NCI-H2029 treated with DMSO at 0.1 percent for 48 hours (cell line): ENCODE results near the gene PTGER1.
"Not testable (repeated sequence)": the region's sequence is repeated elsewhere in the genome, so short reads cannot be mapped to it uniquely, and the experiment has no call there.

Source experiments
- DNase-seq: peaks from one replicate; lab custom pipeline; 2025; lab: John Stamatoyannopoulos, UW

PTGER1 gene

DNA sequence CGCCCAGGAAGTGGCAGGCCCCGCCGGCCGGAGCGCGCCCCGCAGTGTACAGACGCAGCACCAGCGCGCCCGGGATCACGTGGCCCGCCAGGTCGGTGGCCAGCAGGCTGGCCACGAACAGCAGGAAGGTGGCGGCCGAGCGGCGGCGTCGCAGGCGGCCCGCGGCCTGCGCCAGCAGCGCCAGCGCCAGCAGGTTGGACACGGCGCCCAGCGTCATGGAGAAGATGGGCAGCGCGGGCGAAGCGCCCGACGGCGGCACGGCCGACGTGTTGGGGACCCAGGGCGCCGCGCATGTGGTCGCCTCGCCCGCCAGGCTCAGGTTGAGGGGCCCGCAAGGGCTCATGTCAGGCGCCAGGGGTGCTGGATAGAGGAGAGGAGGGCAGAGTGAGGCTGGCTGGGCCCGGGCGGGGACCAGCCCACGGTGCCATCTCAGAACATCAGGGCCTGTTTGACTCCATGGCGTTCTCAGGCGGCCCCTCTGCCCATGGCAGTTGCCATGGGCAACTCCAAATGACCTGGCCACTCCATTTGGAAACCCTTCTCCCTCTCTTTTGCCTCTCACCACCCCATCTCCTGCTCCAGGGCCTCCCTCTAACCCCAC is 1.1 kb downstream of the PTGER1 start:
- DNase-seq, result no peak

DNA sequence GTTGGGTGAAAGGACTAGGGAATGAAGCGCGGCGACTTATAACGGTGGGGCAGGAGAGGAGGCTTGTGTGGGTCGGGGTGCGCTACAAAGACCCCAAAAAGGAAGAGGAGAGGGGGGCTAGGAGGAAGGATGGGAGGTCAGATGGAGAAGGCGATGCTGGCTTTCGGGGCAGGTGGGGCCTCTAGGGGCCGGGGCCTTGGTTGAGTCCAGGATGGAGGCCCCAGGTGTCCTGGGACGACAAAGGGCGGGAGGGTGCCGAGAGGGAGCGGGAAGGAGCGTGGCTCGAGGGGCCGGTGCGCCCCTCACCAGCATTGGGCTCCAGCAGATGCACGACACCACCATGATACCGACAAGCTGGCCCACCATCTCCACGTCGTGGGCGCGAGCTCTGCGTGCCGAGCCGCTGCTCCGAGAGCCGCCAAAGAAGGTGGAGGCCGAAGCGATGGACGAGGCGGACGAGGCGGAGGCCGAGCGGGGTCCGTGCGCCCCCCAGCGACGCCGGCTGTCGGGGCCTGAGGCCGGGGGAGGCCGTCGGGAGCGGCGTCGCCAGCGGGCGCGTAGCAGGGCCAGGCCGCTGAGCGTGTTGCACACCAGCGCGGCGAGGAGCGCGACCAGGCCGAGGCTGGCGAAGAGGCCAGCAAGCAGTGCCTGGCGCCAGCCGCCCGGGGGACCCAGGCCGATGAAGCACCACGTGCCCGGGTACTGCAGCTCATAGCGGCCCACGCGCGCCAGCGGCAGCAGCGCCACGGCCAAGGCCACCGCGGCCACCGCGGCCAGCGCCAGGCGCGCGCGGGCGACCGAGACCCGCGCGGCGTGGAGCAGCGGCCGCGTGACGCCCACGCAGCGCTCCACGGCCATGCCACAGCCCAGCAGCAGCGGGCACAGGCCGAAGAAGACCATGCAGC is 1.8 kb downstream of the PTGER1 start:
- no peak for DNase-seq

DNA sequence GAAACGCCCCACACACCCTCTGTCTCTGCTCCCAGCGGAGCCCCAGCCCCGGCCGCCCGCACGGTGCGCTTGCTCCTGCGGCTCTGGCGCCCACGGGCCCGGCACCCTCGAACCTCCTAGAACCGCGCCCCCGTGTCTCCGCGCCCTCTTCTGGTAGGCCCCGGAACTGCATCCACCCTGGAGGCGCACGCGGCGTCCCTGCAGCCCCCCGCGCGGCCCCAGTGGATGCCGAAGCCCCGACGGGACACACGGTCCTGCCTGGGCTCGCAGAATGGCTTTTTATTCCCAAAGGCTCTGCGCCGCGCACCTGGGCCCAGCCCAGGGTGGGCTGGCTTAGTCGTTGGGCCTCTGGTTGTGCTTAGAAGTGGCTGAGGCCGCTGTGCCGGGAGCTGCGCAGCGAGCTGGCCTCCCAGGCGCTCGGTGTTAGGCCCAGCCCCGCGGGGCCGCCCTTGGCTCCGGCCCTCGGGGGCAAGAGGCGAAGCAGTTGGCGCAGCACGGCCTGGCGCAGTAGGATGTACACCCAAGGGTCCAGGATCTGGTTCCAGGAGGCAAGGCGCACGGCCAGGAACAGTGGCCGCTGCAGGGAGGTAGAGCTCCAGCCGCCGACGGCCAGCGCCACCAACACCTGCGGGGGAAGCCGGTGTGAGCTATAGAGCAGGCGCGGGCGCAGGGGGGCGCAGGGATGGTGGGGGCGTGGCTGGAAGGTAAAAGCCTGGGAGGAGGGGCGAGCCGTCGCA is 2.8 kb downstream of the PTGER1 start:
- no peak for DNase-seq

DNA sequence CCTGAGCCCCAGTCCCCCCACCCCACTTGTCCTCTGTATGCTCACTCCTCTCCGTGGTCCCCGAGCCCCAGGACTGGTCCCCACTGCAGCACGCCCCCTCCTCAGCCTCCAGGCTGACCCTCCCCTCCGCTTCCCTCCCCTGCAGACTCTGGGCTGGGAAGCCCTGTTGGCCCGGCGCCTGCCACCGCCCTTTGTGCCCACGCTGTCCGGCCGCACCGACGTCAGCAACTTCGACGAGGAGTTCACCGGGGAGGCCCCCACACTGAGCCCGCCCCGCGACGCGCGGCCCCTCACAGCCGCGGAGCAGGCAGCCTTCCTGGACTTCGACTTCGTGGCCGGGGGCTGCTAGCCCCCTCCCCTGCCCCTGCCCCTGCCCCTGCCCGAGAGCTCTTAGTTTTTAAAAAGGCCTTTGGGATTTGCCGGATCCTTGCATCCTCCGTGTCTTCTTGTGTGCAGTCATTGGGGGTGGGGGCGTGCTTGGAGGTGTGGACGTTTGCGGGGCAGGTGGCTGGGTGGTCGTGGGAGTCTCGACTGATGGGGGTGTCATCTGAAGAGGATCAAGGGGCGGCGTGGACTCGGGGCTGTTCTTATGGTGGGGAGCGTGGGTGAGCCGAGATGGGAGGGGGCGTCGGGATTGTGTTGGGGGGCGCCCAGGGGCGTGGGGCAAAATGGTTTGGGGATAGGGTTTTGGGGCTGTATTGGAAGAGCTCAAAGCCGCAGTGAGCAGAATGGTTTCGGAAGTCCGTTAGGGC is 3.5 kb downstream of the PTGER1 start:
- no peak for DNase-seq

DNA sequence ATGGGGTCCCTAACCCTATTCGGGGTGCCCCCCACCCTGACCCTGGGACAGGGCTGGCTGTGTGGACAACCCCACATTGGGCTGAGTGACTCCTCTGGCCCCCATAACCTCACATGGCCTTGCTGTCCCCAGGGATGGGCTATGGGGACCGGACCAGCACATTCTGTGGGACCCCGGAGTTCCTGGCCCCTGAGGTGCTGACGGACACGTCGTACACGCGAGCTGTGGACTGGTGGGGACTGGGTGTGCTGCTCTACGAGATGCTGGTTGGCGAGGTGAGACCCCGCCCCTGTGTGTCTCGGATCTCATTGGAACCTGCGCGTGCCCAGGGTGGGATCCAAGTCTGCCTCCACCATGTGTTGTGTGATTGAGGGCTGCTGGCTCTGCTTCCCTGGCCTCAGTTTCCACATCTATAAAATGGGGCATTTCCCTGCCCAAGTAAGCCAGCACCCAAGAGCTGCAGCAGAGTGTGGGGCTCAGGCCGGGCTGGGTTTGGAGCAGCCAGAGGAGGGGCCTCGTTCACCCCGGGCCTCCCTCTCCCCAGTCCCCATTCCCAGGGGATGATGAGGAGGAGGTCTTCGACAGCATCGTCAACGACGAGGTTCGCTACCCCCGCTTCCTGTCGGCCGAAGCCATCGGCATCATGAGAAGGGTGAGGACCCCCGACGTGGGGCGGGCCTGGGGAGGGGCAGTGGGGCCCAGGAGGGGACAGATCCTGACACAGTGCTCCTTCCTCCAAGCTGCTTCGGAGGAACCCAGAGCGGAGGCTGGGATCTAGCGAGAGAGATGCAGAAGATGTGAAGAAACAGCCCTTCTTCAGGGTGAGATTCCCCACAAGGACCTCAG is 4.9 kb downstream of the PTGER1 start:
- no peak for DNase-seq

DNA sequence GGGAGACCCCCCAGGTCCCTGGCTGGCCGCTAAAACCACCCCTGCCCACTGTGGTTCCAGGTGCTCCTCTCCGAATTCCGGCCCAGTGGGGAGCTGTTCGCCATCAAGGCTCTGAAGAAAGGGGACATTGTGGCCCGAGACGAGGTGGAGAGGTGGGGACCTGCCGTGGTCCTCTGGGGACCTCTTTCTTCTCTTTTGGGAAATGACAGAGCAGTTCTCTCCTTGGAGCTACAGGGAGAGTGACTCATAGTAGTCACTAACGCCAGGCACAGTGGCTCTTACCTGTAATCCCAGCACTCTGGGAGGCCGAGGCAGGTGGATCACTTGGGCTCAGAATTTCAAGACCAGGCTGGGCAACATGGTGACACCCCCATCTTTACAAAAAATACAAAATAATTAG is 7.3 kb downstream of the PTGER1 start:
- no peak for DNase-seq

DNA sequence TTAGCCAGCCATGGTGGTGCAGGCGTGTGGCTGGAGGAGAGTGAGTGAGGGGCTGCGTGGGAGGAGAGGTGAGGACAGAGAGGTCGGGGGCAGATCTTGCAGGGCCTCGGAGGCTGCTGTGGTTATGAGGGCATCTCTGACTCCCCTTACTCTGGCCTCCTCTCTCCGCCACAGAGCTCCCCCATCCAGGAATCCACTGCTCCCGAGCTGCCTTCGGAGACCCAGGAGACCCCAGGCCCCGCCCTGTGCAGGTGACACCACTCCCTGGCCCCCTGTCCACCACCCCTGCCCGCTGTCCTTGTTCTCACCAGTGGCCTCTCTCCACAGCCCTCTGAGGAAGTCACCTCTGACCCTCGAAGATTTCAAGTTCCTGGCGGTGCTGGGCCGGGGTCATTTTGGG is 7.8 kb downstream of the PTGER1 start:
- no peak for DNase-seq

DNA sequence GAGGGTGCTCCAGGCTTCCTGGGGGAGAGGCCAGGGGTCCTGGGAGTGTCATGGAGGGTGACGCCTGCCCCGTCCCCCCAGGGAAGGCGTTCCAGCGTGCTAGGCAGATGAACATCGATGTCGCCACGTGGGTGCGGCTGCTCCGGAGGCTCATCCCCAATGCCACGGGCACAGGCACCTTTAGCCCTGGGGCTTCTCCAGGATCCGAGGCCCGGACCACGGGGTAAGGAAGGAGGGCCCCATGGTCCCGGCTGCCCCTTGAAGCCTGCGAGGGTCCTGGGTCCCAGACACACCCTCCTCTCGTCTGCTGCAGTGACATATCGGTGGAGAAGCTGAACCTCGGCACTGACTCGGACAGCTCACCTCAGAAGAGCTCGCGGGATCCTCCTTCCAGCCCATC is 11.4 kb downstream of the PTGER1 start:
- DNase-seq, result no peak

DNA sequence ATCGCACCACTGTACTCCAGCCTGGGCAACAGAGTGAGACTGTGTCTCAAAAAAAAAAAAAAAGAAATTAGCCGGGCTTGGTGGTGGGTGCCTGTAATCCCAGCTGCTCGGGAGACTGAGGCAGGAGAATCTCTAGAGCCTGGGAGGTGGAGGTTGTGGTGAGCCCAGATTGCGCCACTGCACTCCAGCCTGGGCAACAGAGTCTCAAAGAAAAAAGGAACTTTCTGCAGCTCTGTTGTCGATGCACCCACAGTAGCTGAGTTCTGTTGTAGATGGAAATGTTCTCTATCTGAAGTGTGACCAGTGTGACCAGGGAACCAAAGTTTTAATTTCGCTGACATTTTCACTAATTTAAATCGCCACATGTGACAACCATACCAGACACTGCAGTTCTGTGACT is 12.8 kb downstream of the PTGER1 start:
- not testable (repeated sequence) for DNase-seq

DNA sequence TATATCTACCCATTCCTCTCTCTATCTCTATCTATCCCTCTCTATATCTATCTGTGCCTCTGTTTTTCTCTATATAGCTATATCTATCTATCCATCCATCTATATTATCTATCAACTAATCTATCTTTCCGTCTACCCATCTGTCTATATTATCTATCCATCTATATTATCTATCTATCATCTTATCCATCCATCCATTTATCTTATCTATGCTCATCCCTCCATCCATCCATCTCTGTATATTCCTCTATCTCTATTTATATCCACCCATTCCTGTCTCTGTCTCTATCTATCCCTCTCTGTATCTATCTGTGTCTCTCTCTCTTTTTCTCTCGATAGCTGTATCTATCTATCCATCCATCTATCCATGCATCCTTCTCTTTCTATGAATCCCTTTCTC is 14.2 kb downstream of the PTGER1 start:
- DNase-seq, result no peak

DNA sequence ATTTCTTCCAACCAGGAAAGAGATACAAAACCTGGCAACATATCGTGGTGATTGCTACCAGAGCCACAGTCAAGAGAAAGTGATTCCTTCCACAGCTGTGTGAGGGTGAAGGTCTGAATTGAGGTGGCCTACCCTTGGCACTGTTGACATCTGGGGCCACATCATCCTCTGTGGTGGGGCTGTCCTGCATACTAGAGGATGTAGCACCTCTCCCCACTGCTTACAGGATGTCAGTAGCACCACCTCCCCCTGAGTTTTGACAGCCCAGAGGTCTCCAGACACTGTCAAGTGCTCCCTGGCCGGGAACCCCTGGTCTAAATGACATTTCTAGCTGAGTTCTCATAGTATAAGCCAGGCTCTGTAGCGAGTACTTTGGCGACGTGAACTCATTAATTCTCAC is 15.5 kb downstream of the PTGER1 start:
- DNase-seq, result no peak

DNA sequence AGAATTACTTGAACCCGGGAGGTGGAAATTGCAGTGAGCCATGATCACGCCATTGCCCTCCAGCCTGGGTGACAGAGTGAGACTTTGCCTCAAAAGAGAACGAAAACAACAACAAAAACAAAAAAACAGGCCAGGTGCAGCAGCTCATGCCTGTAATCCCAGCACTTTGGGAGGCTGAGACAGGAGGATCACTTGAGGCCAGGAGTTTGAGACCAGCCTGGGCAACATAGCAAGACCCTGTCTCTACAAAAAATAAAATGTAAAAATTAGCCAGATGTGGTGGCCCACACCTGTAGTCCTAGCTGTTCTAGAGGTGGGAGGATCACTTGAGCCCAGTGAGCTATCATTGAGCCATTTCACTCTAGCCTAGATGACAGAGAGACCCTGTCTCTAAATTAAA is 22.9 kb downstream of the PTGER1 start:
- not testable (repeated sequence) for DNase-seq

DNA sequence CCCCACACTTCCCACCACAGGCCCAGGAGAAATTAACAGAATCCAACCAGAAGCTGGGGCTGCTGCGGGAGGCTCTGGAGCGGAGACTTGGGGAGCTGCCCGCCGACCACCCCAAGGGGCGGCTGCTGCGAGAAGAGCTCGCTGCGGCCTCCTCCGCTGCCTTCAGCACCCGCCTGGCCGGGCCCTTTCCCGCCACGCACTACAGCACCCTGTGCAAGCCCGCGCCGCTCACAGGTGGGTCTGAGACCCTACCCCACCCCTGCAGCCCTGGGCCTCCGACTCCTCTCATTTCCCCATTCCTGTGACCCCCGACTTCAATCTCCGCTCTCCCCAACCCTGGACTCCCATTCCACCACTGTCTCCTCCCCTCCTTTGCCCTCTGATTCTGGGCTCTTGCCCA is 24.3 kb downstream of the PTGER1 start:
- DNase-seq, result no peak

DNA sequence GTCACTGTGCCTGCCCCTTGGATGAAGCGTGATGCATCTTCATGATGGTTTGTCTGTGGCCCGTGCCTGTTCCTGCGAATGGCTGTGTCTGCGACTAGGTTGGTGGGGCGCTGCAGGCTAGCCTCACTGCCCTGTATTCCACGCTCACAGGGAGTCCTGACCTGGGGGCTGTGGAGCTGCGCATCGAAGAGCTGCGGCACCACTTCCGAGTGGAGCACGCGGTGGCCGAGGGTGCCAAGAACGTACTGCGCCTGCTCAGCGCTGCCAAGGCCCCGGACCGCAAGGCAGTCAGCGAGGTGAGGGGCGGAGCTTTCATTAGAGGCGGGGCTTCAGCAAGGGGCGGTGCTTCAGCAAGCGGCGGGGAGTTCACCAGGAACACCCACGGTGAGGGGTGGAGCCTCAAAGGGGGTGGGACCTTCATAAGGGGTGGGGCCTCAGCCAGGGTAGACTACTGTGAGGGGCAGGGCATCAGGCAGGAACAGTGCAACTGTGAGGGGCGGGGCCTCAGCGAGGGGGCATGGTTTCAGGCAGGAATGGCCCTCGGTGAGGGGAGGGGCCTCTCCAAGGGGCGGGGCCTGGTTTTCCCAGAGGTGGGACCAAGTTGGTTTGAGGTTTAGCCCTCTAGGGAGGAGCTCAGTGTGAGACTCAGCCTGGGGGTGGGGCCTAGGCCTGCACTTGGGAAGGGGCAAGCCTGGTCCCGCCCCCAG is 24.8 kb downstream of the PTGER1 start:
- no peak for DNase-seq

DNA sequence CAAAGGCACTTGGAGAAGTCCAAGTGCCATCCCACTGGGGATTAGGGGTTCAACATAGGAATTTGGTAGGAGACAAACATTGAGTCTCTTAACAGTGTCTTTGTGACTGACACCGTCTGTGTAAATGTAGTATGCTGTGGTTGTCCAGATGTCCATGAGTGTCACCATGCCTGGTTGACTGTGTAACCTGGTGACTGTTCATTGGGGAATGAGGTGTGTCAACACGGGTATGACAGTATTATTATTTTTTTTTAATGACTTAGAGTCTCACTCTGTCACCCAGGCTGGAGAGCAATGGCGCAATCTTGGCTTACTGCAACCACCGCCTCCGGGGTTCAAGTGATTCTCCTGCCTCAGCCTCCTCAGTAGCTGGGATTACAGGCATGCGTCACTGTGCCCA is 25.8 kb downstream of the PTGER1 start:
- DNase-seq, result no peak

DNA sequence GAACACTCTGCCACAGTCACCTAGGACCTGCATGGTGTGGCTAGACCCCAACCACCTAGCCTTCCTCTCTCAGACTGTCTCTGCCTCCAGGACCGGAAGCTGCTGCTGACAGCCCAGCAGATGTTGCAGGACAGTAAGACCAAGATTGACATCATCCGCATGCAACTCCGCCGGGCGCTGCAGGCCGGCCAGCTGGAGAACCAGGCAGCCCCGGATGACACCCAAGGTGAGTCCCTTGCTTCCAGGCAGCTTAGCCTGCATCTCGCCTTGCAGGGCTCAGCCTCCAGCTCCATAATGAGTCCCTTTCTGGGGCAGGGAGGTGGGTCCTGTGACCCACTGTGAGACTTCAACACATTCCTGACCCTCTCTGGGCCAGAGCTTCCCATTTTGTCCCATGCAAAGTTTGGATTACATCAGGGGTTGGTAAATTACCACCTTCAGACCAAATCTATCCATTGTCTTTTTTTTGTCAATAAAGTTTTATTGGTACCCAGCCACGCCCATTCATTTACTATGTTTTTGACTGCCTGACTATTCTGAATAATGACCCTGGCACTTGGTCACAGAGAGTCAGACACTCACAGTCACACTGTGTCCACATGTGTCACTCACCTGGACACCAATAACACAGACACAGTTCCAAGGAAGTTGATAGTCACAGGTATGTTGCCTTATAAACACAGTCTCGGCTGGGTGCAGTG is 28.7 kb downstream of the PTGER1 start:
- DNase-seq, result no peak

DNA sequence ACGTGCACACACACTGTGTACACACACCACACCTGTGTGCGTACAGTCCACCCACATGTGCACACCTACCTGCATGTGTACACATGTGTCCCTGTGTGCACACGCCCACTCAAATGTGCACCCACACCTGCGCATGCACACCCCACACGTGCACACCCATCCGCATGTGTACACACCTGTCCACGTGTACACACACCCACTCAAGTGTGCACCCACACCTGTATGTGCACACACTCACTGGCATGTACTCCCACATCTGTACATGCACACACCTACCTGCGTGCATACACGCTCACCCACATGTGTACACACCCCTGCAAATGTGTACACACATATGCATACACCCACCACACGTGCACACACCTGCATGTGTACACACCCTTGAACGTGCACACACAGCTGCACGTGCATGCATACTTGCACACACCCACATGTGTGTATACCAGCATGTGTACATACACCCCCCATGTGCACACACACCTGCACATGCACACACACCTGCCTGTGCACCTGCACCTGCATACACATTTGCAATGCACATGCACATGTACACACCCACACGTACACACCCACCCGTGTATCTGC is 31.4 kb downstream of the PTGER1 start:
- no peak for DNase-seq

DNA sequence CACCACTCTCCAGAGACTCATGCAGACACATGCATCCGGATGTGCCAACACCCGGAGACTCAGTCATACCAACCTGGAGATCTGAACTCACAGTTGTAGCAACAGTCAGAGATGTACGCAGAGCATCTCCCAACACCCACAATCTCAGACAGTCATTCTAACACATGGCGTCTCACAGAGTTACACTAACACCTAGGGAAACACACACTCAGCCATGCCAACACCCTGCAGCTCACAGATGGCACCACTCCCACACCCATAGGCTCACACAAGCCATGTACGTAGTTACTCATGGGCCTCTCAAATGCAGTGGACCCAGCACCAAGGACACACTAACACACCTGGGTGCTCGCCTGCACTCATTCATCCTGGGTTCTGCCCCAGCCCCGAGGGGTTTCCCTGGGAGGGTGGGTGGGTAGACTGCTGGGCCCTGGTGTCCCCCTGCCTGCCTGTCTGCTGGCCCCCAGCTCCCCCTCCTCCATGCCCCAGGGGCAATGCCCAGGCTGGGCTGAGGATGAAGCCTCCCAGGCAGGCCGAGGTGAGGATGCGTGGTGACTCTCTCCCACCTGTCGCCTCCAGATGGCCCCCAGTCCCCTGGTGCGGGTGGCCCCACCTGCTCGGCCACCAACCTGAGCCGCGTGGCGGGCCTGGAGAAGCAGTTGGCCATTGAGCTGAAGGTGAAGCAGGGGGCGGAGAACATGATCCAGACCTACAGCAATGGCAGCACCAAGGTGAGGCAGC is 32.1 kb downstream of the PTGER1 start:
- DNase-seq, result no peak
